NCI-H1417 (cell line): Measurements from ENCODE around the gene TEAD4.
A peak's percentile ranks its signal among the peaks of the same experiment; 100 is the strongest.

Source experiments
- DNase-seq, 3 experiments: peaks; one replicate each; lab custom pipeline; 2025; lab: John Stamatoyannopoulos, UW

TEAD4 gene

DNA sequence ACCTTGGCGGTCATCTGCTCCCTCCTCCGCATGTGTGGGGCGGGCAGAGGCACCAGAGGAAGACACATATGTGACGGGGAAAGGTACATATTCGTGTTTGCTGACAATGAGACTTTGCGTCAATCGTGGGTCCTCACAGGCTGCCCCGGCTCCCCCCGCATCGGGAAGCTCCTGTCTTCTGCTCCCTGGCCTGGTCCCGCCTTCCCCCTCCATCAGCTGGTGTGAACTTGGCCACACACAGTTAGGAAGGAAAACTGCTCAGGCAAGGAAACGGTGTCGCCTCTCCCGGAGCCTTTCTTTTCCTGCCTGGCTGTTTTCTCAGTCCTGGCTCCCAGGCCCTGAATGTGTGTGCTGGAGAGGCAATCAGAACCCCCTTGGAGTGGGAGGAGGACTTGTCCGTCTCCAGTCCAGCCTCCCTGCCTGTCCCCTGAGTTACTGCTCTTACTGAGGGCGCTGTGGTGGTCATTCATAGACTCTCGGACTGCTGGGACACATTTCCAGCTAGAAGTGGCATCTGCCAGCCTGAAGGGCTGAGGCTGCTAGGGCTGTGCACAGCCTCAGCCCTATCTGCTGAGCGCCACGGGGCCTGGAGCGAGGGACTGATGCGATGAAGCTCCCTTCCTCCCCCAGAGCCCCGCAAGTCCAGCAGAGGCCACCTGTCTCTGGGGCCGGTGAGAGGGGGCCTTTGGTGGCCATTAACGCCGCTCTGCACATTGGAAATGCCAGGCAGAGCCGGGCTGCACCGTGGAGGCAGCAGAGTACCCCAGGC lies 73.8 kb downstream of the TEAD4 start:
- no peak for DNase-seq

DNA sequence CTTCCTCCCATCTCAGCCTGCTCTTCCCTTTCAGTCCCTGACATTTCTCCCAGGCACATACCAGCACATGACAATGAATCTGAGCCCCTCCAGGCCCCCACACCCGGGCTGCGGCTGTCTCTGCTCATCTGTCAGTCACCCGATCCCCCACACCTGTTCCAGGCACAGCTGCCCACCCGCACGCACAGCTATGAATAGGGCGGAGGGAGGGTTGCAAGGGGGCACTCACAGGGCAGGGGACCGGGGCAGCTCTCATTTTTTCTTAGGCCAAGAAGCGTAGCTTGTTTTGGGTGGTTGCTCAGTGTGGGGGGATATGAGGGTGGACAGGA lies 74.3 kb downstream of the TEAD4 start:
- no peak for DNase-seq

DNA sequence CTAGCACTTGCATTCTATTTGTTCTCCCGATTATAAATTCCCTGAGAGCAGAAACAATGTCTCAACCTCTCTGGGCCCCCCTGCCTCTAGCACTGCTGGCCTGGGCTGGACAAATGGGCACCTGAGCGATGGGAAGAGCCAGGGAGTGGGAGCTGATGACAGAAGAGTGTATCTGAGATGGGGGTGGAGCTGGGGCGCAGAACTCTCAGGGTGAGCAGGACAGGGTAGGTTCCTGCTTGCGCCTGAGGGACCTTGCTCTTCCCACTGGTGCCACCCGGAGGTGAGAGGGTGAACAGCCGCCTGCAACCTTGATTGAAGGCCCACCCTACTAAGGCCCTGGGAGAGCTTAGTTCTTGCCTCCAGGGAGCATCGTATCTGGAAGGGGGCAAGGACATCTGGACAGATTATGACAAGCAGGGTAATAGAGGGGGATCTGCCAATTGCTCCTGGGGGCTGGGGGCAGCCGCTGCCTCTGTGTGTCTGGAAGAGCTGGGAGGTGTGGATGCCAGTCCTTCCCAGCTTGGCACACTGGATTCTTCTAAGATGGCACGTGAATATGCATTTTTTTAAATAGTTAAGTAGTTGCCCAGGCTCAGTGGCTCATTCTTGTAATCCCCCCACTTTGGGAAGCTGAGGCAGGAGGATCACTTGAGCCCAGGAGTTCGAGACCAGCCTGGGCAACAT lies 75.0 kb downstream of the TEAD4 start:
- peak; percentile 23 to 80 (median 61) for DNase-seq

DNA sequence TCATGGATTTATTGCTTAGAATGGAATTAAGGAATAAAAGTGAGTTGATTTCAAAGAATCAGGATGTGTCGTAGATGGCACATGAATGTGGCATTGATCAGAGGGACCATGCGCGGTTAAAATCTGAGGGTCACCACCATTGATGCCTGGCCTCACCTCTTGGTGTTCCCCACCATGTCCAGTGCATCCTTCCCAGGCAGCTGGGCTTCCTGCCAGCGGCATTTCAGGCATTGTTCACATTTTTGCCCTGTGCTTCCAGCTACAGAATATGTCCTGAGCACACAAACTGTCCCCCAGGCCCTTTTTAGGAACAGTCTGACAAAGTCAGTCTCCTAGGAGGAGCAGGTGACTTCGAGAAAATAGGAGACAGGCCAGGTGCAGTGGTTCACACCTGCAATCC lies 76.0 kb downstream of the TEAD4 start:
- DNase-seq, result no peak

DNA sequence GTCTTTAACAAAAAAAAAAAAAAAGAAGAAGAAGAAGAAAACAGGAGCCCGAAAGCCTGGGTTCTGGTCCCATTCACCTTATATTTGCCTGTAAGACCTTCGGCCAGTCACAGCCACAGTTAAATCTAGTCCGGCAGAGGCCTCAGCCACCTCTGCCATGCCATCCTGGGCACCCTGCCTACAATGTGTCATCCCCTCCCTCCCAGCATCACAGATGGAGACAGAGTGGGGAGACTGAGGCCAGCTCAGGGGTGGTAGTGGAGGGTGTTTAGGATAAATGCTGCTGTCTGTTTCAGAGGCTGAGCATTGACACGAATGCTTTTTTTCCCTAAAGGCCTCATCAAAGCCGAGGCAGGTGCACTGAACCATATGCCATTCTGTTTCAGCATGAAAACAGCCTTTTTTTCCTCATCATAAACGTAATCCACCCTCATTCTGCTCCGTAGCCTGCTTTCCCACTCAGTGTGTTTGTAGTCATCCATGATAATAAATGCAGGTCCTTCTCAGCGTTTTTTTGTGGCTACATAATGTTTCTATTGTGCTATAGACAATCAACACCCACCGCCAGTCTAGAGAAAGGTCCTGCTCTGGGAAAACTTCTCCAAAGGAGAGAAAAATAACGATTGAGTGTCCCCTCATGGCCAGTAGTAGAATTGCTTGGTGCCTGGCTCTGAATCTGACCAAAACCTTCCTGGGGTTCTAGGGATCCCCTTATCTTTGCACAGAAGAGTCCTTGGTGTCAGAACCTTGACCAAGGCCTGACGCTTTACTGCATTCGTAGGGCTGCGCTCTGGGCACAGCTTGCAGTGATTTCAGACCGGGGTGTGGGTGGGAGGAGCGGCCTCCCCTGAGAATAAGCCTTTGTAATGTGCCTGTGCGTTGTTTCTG lies 76.9 kb downstream of the TEAD4 start:
- peak in 1 of 3 experiments; percentile 31 for DNase-seq

DNA sequence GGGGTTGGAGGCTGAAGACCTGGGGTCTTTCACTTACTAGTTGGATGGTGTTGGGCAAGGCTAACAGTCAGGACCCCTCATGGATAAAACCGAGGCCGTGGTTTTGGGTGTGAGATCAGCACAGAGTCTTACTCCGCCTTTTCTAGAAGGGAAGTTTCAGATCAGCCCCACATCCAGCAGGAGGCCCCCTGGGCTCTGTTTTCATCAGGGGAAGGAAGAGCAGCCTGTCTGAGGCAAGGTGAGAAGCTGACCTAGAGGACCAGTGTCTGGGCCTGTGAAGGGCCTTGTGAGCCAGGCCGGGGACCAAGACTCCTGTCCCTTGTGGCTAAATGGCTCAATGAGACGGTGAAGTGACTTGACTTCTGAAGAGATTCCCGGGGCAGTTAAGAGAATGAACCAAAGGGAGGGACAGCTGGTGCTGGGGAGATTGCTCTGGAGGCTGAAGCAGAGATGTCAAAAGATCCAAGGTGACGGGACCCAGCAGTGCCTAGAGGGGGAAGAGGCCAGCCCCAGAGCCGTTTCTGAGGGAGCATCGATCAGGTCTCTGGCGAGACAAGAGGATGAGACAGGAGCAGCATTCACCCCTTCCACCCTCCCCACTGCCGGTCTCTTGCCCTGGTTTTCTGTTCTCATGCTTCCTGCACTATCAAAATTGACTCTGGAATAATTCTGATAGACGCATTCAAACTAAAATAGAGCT lies 77.9 kb downstream of the TEAD4 start:
- no peak for DNase-seq

DNA sequence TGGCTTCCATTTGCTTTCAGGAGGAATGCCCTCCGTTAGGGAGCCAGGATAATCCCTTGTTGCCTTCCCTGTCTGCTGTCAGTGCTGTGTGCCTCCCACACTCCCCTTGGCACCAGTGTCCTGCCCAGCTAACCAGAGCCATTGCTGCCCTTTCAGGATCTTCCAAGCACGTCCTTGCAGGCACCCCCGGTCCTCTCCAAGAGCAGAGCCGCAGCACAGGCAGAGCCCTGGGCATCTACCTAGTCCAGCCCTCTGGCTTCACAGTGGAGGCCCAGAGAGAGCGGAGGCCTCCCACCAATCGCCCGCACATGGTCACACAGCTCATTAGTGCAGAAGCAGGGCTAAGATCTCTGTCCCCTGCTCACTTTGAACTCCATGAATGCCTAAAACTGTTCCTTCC lies 79.0 kb downstream of the TEAD4 start:
- DNase-seq, result no peak

DNA sequence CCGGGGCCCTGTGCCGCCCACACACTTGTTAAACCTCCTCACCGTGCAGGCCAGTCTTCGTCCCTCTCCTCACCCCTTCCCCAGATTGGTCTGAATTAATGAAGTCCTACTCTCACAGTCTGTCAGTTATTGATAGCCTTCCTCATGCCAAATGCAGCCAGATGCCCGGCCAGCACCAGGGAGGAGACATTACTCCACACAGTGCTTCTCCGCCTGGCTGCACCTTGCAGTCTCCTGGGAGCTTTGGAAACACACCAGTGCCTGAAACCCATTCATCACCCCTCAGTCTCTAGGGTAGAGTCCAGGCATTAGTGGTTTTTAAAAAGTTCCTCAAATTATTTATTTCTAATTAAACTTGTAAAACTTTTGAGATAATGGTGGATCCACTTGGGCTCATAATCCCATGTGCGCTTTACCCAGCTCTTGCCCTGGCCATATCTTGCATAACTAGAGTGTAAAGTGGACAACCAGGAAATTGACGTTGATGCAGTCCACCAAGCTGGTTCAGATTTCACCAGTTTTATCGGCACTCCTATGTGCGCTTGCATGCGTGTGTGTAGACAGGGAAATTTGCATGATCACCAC lies 79.8 kb downstream of the TEAD4 start:
- no peak for DNase-seq

DNA sequence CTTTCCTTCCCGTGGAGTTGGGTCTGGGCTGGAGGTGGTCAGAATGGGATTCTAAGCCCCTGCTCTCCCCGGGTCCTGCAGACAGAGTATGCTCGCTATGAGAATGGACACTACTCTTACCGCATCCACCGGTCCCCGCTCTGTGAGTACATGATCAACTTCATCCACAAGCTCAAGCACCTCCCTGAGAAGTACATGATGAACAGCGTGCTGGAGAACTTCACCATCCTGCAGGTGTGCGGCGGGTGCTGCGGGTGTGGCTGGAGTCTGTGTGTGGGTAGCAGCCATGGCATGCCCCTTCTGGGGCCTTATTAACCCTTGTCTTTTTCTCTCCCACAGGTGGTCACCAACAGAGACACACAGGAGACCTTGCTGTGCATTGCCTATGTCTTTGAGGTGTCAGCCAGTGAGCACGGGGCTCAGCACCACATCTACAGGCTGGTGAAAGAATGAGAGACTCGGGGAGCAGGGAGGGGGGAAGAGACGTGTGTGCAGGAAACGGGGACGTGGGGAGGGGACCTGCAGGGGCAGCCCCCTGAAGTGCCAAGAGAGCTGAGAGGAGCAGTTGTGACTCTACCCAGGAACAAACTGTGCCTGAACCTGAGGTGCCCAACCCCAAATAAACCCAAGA lies 80.9 kb downstream of the TEAD4 start:
- DNase-seq, result no peak

DNA sequence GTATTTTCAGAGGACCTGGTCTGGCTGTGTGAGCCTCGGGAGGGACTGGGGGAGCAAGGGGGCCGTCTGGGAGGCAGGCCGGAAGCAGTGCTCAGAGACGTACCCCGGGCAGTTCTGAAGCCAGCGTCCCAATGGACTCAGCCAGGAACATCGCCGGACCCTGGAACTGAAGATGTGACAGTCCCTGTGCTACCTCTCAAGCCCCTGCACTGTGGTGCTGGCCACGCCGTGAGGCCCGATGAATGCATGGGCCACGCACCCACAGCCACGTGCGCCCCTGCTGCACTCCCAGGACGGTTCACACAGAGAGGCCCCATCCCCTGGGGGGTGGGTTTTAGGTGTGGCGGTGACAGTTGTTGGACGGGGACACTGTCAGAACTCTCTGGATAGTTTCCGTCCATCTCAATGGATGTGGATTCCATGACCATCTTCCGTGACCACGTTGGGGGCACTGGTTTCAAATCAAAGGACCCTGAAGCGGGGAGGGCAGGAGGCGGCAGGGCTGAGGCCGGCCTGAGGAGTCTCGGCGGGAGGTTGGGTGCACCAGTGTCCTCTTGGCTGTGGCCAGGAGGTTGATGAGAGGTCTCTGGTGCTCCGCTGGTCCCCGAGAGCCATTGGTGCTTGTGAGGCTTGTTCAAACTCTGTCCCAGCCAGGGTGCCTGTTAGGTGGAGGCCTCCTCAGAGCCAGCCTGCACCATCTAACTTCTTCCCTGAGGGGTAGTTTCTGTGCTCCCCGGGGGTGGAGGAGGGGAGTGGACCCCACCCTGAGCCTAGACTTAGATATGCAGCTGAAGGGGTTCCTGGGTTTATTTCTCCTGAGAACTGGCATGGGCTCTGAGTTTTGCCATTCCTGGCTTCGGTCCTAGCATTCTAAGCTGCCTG lies 81.7 kb downstream of the TEAD4 start:
- no peak for DNase-seq

DNA sequence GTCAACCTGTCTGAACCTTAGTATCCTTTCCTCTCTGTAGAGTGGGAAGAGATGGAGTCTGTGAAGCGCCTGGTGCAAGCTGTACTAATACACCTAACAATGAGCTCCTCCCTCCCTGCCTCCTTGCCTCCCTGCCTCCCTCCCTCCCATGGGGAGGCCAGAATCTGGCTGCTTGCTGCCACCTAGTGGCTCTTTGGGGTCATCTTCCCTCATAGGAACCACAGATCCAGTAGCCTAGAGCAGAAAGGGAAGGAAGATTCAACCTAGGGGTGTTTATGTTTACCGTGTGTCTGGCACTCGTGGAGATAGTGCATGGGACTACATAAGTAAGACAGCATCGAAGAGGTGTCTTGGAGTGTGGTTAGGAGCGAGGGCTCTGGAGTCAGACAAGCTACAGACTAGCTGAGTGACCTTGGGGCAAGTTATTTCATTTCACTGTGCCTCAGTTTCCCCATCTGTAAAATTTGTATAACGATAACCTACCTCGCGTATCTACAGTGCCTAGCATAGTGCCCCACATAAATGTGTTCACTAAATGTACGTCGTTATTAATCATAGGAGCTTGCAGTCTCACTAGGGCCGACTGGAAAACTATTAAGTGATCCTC lies 82.5 kb downstream of the TEAD4 start:
- DNase-seq, result peak; percentile 77 to 90 (median 79)

DNA sequence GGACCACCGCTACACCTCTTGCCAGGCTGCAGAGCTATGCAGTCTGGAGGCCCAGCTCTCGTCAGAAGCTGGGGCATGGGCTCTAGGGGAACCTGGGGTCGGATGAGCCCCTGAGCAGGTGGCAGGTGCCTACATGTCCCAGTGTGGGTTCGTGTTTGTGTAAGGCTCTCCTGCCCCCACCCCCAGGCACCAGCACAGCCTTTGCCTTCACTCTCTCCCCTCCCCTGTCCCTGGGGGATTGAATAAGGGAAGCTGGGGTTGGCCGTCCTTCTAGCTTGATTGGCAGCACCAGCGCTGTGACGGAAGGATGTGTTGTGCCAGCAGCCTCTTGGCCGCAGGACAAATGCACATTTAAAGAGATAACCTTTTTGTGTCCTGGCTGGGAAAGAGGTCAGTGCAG lies 83.2 kb downstream of the TEAD4 start:
- DNase-seq, result peak; percentile 17 to 63 (median 22)

DNA sequence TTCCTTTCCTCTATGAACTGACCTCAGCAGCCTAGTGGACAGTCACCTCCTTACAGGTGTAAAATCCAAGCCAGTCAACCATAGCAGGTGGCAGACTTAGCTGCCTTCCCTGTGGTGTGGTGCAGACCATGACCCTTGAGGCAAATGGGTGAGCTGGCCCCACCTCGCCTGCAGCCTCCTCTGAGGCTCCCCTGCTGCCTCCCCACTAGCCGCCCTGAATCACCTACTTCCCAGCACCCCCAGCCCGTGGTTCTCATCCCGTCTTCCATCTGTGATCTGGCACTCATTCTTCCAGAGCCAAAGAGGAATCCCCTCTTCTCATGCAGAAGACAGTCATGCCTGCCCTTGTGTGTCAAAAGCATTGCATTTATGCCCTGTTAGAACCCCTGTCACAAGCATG lies 83.6 kb downstream of the TEAD4 start:
- DNase-seq, result no peak

DNA sequence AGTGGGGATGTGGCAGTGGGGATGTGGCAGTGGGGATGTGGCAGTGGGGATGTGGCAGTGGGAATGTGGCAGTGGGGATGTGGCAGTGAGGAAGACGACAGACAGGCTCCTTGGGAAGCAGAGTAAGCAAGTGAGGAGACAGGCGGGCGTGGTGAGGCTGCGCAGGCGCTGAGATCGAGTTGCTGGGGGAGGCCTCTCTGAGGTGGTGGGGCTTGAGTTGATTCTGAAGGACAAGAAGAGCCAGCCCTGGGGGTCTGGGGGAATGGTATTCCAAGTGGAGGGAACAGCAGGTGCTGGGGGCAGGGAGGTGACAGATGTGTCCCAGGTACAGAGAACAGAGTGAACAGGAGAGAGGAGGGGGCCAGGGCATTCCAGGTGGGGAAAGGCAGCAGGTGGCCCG lies 84.2 kb downstream of the TEAD4 start:
- no peak for DNase-seq

DNA sequence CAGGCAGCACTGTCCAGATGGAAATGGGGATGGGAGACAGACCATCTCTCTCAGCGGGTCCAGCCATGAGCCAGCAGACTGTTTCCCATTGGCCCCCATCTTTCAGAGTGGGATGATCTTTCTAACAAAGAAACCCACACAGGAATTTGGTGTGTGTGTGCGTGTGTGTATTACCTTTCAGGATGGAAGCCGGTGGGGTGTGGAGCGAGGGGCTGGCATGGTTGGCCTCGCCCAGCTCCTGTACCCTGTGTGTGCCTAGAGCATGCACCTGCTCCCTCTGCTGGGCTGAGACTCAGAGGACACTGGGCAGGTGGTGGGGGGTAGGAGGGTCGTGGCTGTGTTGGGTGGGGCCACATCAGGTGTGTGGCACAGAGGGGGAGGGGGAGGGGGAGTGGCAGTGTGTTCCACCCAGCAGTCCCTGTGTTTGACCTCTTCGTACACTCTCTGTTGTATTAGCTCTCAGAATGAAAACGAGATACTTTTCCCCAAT lies 85.0 kb downstream of the TEAD4 start:
- DNase-seq, result no peak

DNA sequence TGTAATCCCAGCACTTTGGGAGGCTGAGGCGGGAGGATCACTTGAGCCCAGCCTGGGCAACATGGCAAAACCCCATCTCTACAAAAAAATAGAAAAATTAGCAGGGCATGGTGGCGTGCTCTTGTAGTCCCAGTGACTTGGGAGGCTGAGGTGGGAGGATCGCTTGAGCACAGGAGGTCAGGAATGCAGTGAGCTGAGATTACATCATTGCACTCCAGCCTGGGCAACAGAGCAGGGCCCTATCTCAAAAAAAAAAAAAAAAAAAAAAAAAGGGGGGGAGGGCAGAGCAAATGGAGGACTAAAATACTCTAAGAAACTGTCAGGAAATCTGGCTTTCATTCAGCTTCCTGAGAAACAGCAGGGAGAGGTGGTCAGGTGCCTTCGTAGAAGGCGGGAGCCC lies 86.3 kb downstream of the TEAD4 start:
- DNase-seq, result no peak

DNA sequence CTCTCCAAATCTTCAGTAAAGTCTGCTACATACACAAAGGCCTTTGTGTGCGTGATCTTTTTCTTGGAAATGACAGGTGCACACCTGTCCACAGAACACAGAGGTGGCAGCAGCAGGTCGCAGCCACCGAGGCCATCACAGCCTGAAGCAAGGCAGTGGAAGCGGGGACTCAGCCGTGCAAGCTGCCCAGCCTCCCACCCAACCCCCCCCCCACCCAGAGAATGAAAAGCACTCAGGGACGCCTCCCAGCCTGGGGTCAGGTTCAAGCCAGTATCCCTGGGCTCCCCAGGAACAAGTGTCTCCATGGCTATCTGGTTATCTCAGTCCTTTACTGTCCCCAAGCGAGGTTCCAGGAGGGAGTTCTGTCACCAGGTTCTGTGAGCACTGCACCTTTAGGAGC lies 86.8 kb downstream of the TEAD4 start:
- DNase-seq, result no peak

DNA sequence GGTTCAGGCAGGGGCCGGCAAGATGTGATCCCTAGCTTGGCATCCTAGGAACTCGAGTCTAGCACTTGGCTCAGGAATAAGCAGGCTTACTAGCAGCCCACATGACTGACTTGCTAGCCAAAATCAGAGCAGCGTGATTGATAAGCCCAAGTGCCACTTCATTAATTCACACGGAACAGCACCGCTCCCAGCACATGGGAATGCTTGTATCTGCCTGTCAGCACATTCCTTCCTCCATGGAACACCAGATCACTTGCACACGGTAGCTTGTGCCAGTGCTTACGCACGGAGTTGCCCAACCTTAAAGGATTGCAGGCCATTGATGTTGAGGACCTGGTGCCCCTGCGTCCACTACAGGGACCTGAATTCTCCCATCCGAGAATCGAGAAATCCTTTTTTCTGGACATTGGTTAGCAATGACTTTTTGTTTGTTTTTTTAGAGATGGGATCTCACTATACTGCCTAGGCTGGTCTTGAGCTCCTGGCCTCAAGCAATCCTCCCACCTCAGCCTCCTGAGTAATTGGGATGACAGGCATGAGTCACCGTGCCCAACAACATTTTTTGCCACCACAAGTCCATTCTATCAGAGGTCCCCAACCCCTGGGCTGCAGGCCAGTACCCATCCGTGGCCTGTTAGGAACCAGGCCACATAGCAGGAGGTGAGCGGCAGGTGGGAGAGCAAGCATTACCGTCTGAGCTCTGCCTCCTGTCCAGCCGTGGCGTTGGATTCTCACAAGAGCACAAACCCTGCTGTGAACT lies 87.4 kb downstream of the TEAD4 start:
- DNase-seq, result no peak

DNA sequence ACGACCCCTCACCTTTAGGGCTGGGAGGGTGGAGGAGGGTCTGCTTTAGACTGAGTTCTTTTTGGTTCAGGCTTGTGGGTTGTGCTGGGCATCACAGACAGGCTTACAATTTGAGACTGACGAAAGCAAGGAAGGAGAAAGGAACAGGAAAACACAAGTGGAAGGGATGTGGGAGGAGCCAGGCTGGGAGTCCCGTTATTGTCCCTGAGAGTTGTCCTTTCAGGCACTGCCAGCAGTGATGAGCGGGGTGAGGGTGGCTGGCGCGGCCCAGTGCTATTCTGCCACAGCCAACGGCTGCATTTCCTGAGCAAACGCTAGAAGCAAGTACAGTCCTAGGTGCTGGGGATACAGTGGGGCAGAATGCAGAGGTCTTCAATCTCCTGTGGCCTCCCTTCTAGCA lies 88.8 kb downstream of the TEAD4 start:
- no peak for DNase-seq
